Activated CD4-positive, CD25-positive, alpha-beta regulatory T cell (primary cell): ENCODE data around the gene PLIN5.

Source experiments
- DNase-seq, 4 experiments: peaks; one replicate each; lab custom pipeline; 2025; lab: John Stamatoyannopoulos, UW

The PLIN5 gene

DNA sequence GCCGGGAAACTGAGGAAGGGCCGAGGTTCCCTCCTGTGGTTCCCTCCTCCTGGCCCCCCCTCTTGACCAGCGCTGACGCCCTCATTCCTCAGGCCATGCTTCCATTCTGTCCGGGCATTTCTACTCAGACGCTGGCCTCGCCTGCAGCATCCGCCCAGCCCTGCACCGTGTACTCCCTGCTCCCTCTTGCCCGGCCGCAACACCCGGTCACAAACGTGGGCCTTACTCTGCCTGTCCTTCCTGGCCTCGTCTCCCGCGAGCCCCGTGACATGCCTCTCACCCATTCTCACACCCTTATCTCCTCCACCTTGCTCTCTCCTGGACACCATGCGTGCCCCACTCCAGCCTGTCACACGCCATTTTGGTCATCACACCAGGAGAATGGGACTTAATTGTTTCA is 51.6 kb downstream of the PLIN5 start:
- DNase-seq: no peak

DNA sequence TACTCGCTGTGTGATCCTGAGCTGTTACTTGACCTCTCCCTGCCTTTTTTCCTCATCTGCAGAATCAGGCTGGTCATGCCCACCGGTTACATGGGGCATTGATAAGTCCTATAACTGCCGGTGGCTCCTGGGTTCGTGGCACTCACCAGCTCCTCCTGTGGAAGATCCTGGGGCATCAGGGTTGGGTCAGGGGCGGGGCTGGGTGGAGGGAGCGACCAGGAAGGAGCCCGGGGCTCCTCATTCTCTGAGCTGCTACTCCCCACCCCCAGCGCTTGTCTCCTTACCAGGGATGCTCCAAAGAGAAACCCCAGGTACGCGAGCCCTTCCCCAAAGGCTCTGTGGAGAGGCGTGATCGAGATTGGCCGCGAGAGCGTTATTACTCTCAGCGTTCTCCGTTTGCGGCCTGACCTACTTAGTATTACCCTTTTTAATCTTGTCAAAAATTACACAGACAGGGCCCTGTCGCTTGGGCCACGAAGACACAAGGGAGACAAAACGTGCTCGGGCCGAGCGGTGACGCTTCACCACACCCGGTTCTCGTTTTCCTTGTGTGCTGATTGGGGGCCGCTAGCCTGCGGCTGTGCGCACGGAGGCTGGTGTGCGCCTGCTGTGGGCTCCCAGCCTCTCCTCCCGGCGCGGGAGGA is 52.2 kb downstream of the PLIN5 start:
- no peak for DNase-seq

DNA sequence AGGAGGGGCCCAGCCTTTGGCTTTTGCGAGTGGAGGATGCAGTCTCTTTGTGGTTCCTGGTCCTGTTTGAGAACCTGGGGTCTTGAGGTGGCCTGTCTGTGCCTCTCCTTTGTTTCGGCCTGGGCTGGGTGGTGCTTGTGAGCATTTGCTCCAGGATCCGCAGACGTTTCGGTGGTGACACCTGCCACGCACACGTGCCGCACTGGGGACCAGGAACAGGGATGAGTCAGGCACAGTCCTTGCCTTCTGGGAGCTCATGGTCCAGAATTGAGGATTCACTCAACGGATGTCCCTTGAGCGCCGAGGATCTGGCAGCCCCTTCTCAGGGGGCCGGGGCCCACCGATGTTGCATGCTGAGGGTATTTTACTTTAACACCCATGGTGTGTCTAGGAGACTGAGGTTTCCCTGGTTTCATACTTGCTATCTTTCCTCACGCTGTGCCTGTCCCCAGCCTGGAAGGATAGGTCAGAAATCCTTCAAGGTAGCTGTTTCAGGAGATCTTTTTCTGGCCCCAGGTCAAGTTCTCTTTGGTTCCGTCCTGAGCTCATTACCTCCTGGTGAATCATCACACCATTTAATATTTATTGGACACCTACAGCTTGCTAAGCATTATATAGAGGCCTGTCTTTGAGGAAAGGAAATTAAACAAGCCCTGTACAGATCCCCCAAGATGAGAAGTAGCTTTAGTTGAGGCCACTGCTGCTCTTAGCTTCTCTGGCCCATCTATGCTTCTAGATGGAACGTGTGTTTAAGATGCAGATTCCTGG is 57.8 kb downstream of the PLIN5 start:
- no peak for DNase-seq

DNA sequence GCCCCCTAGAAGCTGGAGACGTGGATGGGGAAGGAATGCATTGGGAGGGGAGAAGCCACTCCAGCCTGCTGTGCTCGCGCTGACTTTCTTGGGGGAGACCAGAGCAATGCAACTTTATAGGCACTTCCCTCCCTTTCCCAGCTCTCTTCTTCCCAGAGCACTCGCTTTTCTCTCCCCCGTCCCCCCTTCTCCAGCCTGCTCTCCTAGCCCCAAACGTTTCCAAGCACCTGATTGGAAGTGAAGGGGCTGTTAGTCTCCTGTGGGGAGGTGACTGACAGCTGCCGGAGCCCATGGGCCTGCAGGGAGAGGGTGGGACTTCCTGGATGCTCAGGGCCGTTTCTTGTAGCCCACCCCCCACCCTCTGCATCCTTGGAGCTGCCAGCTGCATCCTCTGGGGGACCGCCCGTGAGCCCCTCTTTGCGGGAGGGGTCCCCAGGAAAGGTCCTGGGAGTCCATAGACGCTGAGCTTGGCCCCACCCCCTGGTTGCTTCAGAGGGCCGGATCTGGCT is 60.5 kb downstream of the PLIN5 start:
- no peak for DNase-seq

DNA sequence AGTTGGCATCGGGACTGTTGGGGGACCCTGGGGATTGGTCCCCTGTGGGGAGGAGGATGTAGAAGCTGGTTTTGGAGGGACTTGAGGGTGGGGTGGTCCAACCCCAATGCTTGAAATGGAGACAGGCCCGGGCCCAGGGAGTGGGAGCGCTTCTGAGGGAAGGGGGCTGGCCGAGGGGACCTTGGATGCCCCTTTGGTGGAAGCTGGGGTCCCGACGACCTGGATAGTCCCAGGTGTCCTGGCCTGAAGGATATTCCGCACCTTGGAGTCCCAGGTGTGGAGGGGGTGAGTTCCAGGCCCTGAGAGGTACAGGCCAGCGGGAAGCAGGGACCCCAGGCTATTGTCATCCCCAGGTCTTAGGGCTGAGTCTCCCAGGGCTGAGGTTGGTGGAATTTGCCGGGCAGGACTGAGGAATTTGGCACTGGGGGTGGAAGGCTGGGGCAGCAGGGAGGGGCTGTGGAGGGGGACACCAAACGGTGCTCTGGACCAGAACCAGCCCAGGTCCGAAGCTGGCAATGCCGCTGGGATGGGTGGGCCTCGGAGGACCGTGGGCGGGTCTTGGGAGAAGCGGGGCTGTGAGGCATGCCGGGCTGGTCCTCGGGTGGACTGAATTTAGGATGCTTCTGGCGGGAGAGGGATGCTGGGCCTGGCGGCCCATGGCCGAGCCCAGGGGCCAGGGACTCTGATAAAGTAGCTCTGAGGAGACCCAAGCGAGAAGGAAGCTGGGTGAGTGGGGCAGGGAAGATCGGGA is 61.1 kb downstream of the PLIN5 start:
- no peak for DNase-seq

DNA sequence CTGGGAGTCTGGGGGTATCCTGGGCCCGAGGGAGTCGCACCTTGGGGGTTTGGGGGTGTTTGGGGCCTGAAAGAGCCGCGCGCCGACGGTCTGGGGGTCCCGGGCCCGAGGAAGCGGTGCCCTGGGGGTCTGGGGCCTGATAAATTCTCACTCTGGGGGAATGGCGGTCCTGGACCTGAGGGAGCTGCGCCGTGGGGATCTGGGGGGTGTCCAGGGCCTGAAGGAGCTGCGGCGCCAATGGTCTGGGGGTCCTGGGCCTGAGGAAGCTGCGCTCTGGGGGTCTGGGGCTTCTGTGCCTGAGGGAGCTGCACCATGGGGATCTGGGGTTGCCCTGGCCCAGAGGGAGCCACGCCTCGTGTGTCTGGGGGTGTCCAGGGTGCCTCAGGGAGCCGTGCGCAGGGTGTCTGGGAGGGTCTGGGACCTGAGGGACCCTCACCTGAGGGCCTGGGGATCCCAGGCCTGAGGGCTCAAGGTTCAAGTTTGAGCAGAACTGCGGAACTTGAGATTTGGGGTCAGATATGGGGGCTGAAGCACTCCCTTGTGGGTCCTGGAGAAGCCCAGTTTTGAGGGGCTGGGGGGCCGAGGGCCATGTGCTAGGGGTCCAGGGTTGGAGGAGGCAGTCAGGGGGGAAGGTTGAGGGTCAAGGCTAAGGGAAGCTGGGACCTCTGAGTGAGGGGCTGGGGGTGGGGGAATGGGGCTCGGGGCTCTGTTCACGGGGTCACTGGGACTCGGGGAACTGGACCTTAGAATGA is 61.8 kb downstream of the PLIN5 start:
- no peak for DNase-seq
